Upper lobe of left lung (tissue), 6 donors: ENCODE measurements around the gene TM4SF20. TPM values are rescaled to one million over a fixed set of nuclear protein-coding genes. Genes with fewer than 3 reads are reported as not detected.
"Not testable (repeated sequence)": the region's sequence is repeated elsewhere in the genome, so short reads cannot be mapped to it uniquely, and the experiment has no call there.

Experiments used
- ATAC-seq, 2 donors: fragments of 200-7000 bp; cut with Tn5 transposase; one replicate each; pipeline ENCODE4 v1.9.1; 2022; ENCODE audit warnings: mild to moderate bottlenecking in 2 of 2, moderate library complexity in 2 of 2; ENCODE audit not compliant: low FRiP score in 2 of 2
- DNase-seq, 2 donors: peaks; one replicate each; pipeline ENCODE4 v3.0.0-alpha.2; 2019 to 2020
- H3K27ac ChIP-seq, 4 donors: fragments of 200-600 bp; sonication (generic); one replicate each; pipeline ENCODE4 v1.5.1; 2016 to 2019
- H3K27me3 ChIP-seq, 4 donors: fragments of 200-600 bp; sonication (generic); one replicate each; pipeline ENCODE4 v1.5.1; 2017 to 2019
- H3K36me3 ChIP-seq, 4 donors: fragments of 200-600 bp; sonication (generic); one replicate each; pipeline ENCODE4 v1.5.1; 2016 to 2019
- H3K4me1 ChIP-seq, 4 donors: fragments of 200-600 bp; sonication (generic); one replicate each; pipeline ENCODE4 v1.5.1; 2018 to 2019
- H3K4me3 ChIP-seq, 4 donors: fragments of 200-600 bp; sonication (generic); one replicate each; pipeline ENCODE4 v1.5.1; 2017 to 2019; ENCODE audit warnings: mild to moderate bottlenecking in 2 of 4, moderate library complexity in 1 of 4
- H3K9me3 ChIP-seq, 4 donors: fragments of 200-600 bp; sonication (generic); one replicate each; pipeline ENCODE4 v1.5.1; 2018 to 2019
- CTCF ChIP-seq, 6 experiments: fragments of 450-650 bp in 4 of 6; fragments of 200-600 bp in 2 of 6; sonication (generic) in 2 of 6; IDR thresholded peaks; one replicate each; pipeline ENCODE4 v1.5.1; 2016 to 2019; ENCODE audit warnings: antibody characterized with exemption in 6 of 6
- EP300 ChIP-seq, 4 donors: sonication (generic); formaldehyde crosslinking; IDR thresholded peaks; one replicate each; pipeline ENCODE4 v1.5.1; 2017; ENCODE audit warnings: antibody characterized with exemption in 4 of 4, control low read depth in 2 of 4
- POLR2A ChIP-seq, 4 donors: fragments of 450-650 bp; IDR thresholded peaks; one replicate each; pipeline ENCODE4 v1.5.1; 2016 to 2017; ENCODE audit warnings: antibody characterized with exemption in 4 of 4, mild to moderate bottlenecking in 2 of 4
- POLR2AphosphoS5 ChIP-seq, 2 donors: sonication (generic); formaldehyde crosslinking; IDR thresholded peaks; one replicate each; pipeline ENCODE4 v1.5.1; 2017; ENCODE audit warnings: antibody characterized with exemption in 2 of 2
- WGBS, 2 donors: methylation state at CpG; one replicate each; pipeline ENCODE4 v1.1.5; 2017 to 2018; 5-methylcytosine and 5-hydroxymethylcytosine counted together
- total RNA-seq, 6 donors: library from RNA; depleted of rRNA in 4 of 6; stranded (reverse); fragments of >200 nt in 4 of 6; gene quantifications; one replicate each; pipeline versions ENCODE4 v1.1.0 to v1.2.1, GENCODE V29; 2016 to 2021
- donor health status: DM: no; HTN: no; CAD: no; lungs with moderate emphysema.
- donor health status: DM: no; HTN: yes; CAD: no; lungs with severe emphysema.

TM4SF20 gene
- total RNA-seq, 6 donors from 2014 or later: not detected

GRCh38 chr2:227386630-227387029 is 7.5 kb upstream of the TM4SF20 start:
- Histone ChIP-seq H3K27ac (no peak overlapping the region), H3K36me3 (no peaks in the 10 kb centered on the region), H3K9me3 (no peaks in the 10 kb centered on the region), H3K4me1 (no peaks in the 10 kb centered on the region), H3K27me3 (no peaks in the 10 kb centered on the region), H3K4me3 (no peak overlapping the region)
- no peak for ATAC-seq
- DNase-seq: no peak
- 66 to 82% methylated on average over 6 of the region's 6 CpGs for WGBS, 2 donors
- TF ChIP-seq POLR2AphosphoS5 (IDR thresholded peaks at IDR 0.05) (no peak), POLR2A (IDR thresholded peaks at IDR 0.05) (no peak), CTCF (IDR thresholded peaks at IDR 0.05) (no peak), EP300 (IDR thresholded peaks at IDR 0.05) (no peak)

GRCh38 chr2:227383686-227384085 is 4.6 kb upstream of the TM4SF20 start:
- no peak for ATAC-seq
- H3K4me1 ChIP-seq: no peaks in the 10 kb centered on the region
- 74 to 85% methylated on average over 3 of the region's 3 CpGs for WGBS, 2 donors

GRCh38 chr2:227382241-227382835 is 3.2 kb upstream of the TM4SF20 start:
- H3K27ac ChIP-seq, H3K4me3 ChIP-seq, DNase-seq, ATAC-seq, H3K36me3 ChIP-seq, H3K9me3 ChIP-seq, H3K27me3 ChIP-seq, H3K4me1 ChIP-seq: not testable (repeated sequence)
- 72 to 96% methylated on average over 2 of the region's 2 CpGs for WGBS, 2 donors

More at GRCh38 chr2:227383686-227384085, 4.6 kb upstream of the TM4SF20 start:
- H3K9me3 ChIP-seq: no peaks in the 10 kb centered on the region
- no peak overlapping the region for H3K27ac ChIP-seq
- no peaks in the 10 kb centered on the region for H3K36me3 ChIP-seq
- TF ChIP-seq POLR2A (IDR thresholded peaks at IDR 0.05): no peak
- TF ChIP-seq EP300 (IDR thresholded peaks at IDR 0.05): no peak
- no peak for TF ChIP-seq POLR2AphosphoS5 (IDR thresholded peaks at IDR 0.05)
- no peak for TF ChIP-seq CTCF (IDR thresholded peaks at IDR 0.05)
- no peaks in the 10 kb centered on the region for H3K27me3 ChIP-seq
- no peak overlapping the region for H3K4me3 ChIP-seq
- DNase-seq: no peak

- no peaks in the 10 kb centered on the region for H3K27me3 ChIP-seq
- no peak for TF ChIP-seq POLR2A (IDR thresholded peaks at IDR 0.05)
- TF ChIP-seq CTCF (IDR thresholded peaks at IDR 0.05): no peak
- no peak for TF ChIP-seq POLR2AphosphoS5 (IDR thresholded peaks at IDR 0.05)
- no peak for TF ChIP-seq EP300 (IDR thresholded peaks at IDR 0.05)
- H3K9me3 ChIP-seq: no peaks in the 10 kb centered on the region
- DNase-seq (no peak), ATAC-seq (no peak)
- no peaks in the 10 kb centered on the region for H3K4me1 ChIP-seq
- 86 to 88% methylated on average over 4 of the region's 4 CpGs for WGBS, 2 donors
- no peak overlapping the region for H3K27ac ChIP-seq
- no peaks in the 10 kb centered on the region for H3K36me3 ChIP-seq
- H3K4me3 ChIP-seq: no peak overlapping the region
These were observed 729 bp downstream of the TM4SF20 start for GRCh38 chr2:227378371-227378782.

- H3K4me3 ChIP-seq: no peak overlapping the region
- TF ChIP-seq POLR2A (IDR thresholded peaks at IDR 0.05): no peak
- TF ChIP-seq EP300 (IDR thresholded peaks at IDR 0.05): no peak
- no peak for TF ChIP-seq POLR2AphosphoS5 (IDR thresholded peaks at IDR 0.05)
- no peak for TF ChIP-seq CTCF (IDR thresholded peaks at IDR 0.05)
- ATAC-seq: no peak
- H3K27ac ChIP-seq: no peak overlapping the region
- no peaks in the 10 kb centered on the region for H3K27me3 ChIP-seq
- H3K36me3 ChIP-seq: no peaks in the 10 kb centered on the region
- 72 to 81% methylated on average over 8 of the region's 8 CpGs for WGBS, 2 donors
- DNase-seq: no peak
- H3K4me1 ChIP-seq: no peaks in the 10 kb centered on the region
- H3K9me3 ChIP-seq: no peaks in the 10 kb centered on the region
These were observed 1.4 kb downstream of the TM4SF20 start for GRCh38 chr2:227377467-227378351.
